CD14-positive monocyte (primary cell): ENCODE data around the gene MYB. TPM values are rescaled to one million over a fixed set of nuclear protein-coding genes. Genes with fewer than 3 reads are reported as not detected.

Experiments used
- DNase-seq, 3 donors: peaks; one replicate each; pipeline ENCODE4 v3.0.0-alpha.2; 2011 to 2022
- H2AFZ ChIP-seq: 2 replicates; pipeline ENCODE4 v1.6.0; 2012; ENCODE audit warnings: mild to moderate bottlenecking, low read depth, low read length, inconsistent platforms; ENCODE audit not compliant: insufficient read depth, poor library complexity, severe bottlenecking
- H3K27ac ChIP-seq, 2 donors: 1 replicate in 1 of 2; 2 replicates in 1 of 2; pipeline ENCODE4 v1.5.1; 2012 to 2013; ENCODE audit warnings: low read length in 2 of 2, control low read depth in 1 of 2, inconsistent platforms in 1 of 2, low read depth in 1 of 2, mild to moderate bottlenecking in 1 of 2
- H3K27me3 ChIP-seq, 2 donors: one replicate each; pipeline versions ENCODE4 v1.6.0 to v1.6.1; 2011 to 2013; ENCODE audit warnings: low read length in 2 of 2; ENCODE audit not compliant: control insufficient read depth in 2 of 2, insufficient read depth in 2 of 2
- H3K36me3 ChIP-seq, 2 donors: replicated peaks in 1 of 2; 1 replicate in 1 of 2; 2 replicates in 1 of 2; pipeline versions ENCODE4 v1.5.1 to v1.6.1; 2012 to 2013; ENCODE audit warnings: low read length in 2 of 2, control low read depth in 1 of 2, inconsistent platforms in 1 of 2, mild to moderate bottlenecking in 1 of 2; ENCODE audit not compliant: insufficient read depth in 2 of 2, control insufficient read depth in 1 of 2
- H3K4me1 ChIP-seq, 2 donors: 1 replicate in 1 of 2; 2 replicates in 1 of 2; pipeline versions ENCODE4 v1.5.1 to v1.6.1; 2012 to 2013; ENCODE audit warnings: low read length in 2 of 2, control low read depth in 1 of 2, inconsistent platforms in 1 of 2, mild to moderate bottlenecking in 1 of 2, moderate library complexity in 1 of 2; ENCODE audit not compliant: insufficient read depth in 2 of 2, control insufficient read depth in 1 of 2
- H3K4me2 ChIP-seq: replicated peaks from 2 replicates; pipeline ENCODE3; 2012; ENCODE audit warnings: low read length, moderate library complexity, mild to moderate bottlenecking; ENCODE audit not compliant: poor library complexity, severe bottlenecking; ENCODE audit errors: extremely low read depth
- H3K4me3 ChIP-seq, 3 experiments: fragments of 200-600 bp in 1 of 3; sonication (generic) in 1 of 3; replicated peaks in 1 of 3; 1 replicate in 2 of 3; 2 replicates in 1 of 3; pipeline ENCODE4 v1.5.1; 2011 to 2013; ENCODE audit warnings: low read length in 3 of 3, mild to moderate bottlenecking in 3 of 3, control low read depth in 2 of 3, low read depth in 2 of 3, inconsistent platforms in 1 of 3, moderate library complexity in 1 of 3
- H3K79me2 ChIP-seq: 2 replicates; pipeline ENCODE4 v1.6.0; 2012; ENCODE audit warnings: mild to moderate bottlenecking, control low read depth, inconsistent platforms, low read length, moderate library complexity; ENCODE audit not compliant: insufficient read depth
- H3K9ac ChIP-seq: 2 replicates; pipeline ENCODE4 v1.6.0; 2017; ENCODE audit warnings: low read length, mild to moderate bottlenecking; ENCODE audit not compliant: insufficient read depth, poor library complexity, severe bottlenecking
- H3K9me3 ChIP-seq, 2 donors: replicated peaks in 1 of 2; 1 replicate in 1 of 2; 2 replicates in 1 of 2; pipeline versions ENCODE4 v1.5.1 to v1.6.1; 2012 to 2013; ENCODE audit warnings: low read length in 2 of 2, control low read depth in 1 of 2; ENCODE audit not compliant: control insufficient read depth in 1 of 2, insufficient read depth in 1 of 2
- H4K20me1 ChIP-seq: 2 replicates; pipeline ENCODE4 v1.6.0; 2012; ENCODE audit warnings: mild to moderate bottlenecking, low read length, control low read depth, moderate library complexity; ENCODE audit not compliant: insufficient read depth
- H3K27ac Mint-ChIP-seq, 7 donors: one replicate each; pipeline ENCODE4 v1.8.0; 2020; ENCODE audit warnings: mild to moderate bottlenecking in 7 of 7, mixed read lengths in 7 of 7, moderate library complexity in 6 of 7, inconsistent platforms in 2 of 7
- H3K27me3 Mint-ChIP-seq, 3 donors: one replicate each; pipeline ENCODE4 v1.8.0; 2021 to 2022; ENCODE audit warnings: low read depth in 3 of 3, mild to moderate bottlenecking in 3 of 3, mixed read lengths in 3 of 3, moderate library complexity in 3 of 3, inconsistent platforms in 1 of 3
- H3K36me3 Mint-ChIP-seq, 2 donors: one replicate each; pipeline ENCODE4 v1.8.0; 2020; ENCODE audit warnings: mixed read lengths in 2 of 2, inconsistent platforms in 1 of 2, mild to moderate bottlenecking in 1 of 2
- H3K4me1 Mint-ChIP-seq: one replicate; pipeline ENCODE4 v1.8.0; 2020; ENCODE audit warnings: mild to moderate bottlenecking, mixed read lengths
- H3K4me3 Mint-ChIP-seq, 2 donors: one replicate each; pipeline ENCODE4 v1.8.0; 2020; ENCODE audit warnings: mild to moderate bottlenecking in 2 of 2, mixed read lengths in 2 of 2, moderate library complexity in 1 of 2
- H3K9me3 Mint-ChIP-seq, 7 donors: one replicate each; pipeline ENCODE4 v1.8.0; 2020 to 2022; ENCODE audit warnings: mixed read lengths in 7 of 7, mild to moderate bottlenecking in 6 of 7, moderate library complexity in 6 of 7, inconsistent platforms in 2 of 7
- CTCF ChIP-seq: fragments of 200-600 bp; IDR thresholded peaks from one replicate; pipeline ENCODE4 v1.8.0; 2022; ENCODE audit warnings: antibody characterized with exemption, mild to moderate bottlenecking
- WGBS: methylation state at CpG from one replicate; pipeline ENCODE4 v1.1.5; 2013; ENCODE audit warnings: missing lambda C conversion rate; ENCODE audit not compliant: insufficient coverage; 5-methylcytosine and 5-hydroxymethylcytosine counted together
- intact Hi-C, 2 donors: fragments of 100-400 bp; cut with micrococcal nuclease; formaldehyde crosslinking; loops; one replicate each; pipeline versions ENCODE4 v1.15.0 to v1.15.1; 2023
- polyA plus RNA-seq, 3 donors: library from polyadenylated mRNA; depleted of rRNA in 1 of 3; unstranded in 2 of 3; stranded (reverse) in 1 of 3; fragments of 300-500 nt in 2 of 3; fragments of >200 nt in 1 of 3; fragmentation: Illumina TruSeq in 2 of 3; gene quantifications; 1 replicate in 2 of 3; 2 replicates in 1 of 3; pipeline ENCODE4 v1.2.3, GENCODE V29; 2012 to 2021

Gene MYB
- polyA plus RNA-seq, 3 donors: 1.5 to 2.2 (median 1.7) TPM

- 100% methylated on average over 1 of the region's 2 CpGs for WGBS
- Histone ChIP-seq H4K20me1 (no peaks in the 10 kb centered on the region), H3K4me1 (peaks cover 0 to 7% of the 10 kb centered on the region in 2 donors), H3K79me2 (no peaks in the 10 kb centered on the region), H3K9ac (no peak overlapping the region), H3K27ac (no peak overlapping the region), H3K4me2 (no peak overlapping the region), H3K9me3 (no peaks in the 10 kb centered on the region), H3K36me3 (no peaks in the 10 kb centered on the region), H3K4me3 (no peak overlapping the region), H2AFZ (peak overlapping the region; percentile 38), H3K27me3 (no peaks in the 10 kb centered on the region)
- Mint-ChIP-seq H3K9me3 (no peaks in the 10 kb centered on the region), H3K27me3 (no peaks in the 10 kb centered on the region), H3K36me3 (no peaks in the 10 kb centered on the region), H3K27ac (no peak overlapping the region), H3K4me3 (no peak overlapping the region), H3K4me1 (peaks cover 12% of the 10 kb centered on the region)
- TF ChIP-seq CTCF: no peak
- intact Hi-C loops: no loop called here
- no peak for DNase-seq
Observed at GRCh38 chr6:135165031-135165430, 16.1 kb upstream of the MYB start.

GRCh38 chr6:135166515-135166914 is 14.6 kb upstream of the MYB start:
- Mint-ChIP-seq H3K27ac (no peak overlapping the region), H3K9me3 (no peaks in the 10 kb centered on the region), H3K4me3 (no peak overlapping the region), H3K4me1 (peaks cover 16% of the 10 kb centered on the region), H3K27me3 (no peaks in the 10 kb centered on the region), H3K36me3 (no peaks in the 10 kb centered on the region)
- H3K9me3 ChIP-seq: no peaks in the 10 kb centered on the region
- H4K20me1 ChIP-seq: no peaks in the 10 kb centered on the region
- no peak for DNase-seq
- 100% methylated on average over 3 of the region's 3 CpGs for WGBS
- no peak overlapping the region for H3K4me3 ChIP-seq
- no peaks in the 10 kb centered on the region for H3K27me3 ChIP-seq
- H3K27ac ChIP-seq: no peak overlapping the region
- no peak overlapping the region for H2AFZ ChIP-seq
- peaks cover 0 to 7% of the 10 kb centered on the region in 2 donors for H3K4me1 ChIP-seq
- TF ChIP-seq CTCF: no peak
- no peaks in the 10 kb centered on the region for H3K36me3 ChIP-seq
- intact Hi-C loops: no loop called here
- no peak overlapping the region for H3K4me2 ChIP-seq
- H3K79me2 ChIP-seq: no peaks in the 10 kb centered on the region
- no peak overlapping the region for H3K9ac ChIP-seq
